Glutamatergic neuron (in vitro differentiated cells): ENCODE results near the gene GARIN5B. TPM values are rescaled to one million over a fixed set of nuclear protein-coding genes. Genes with fewer than 3 reads are reported as not detected.
"Not testable (repeated sequence)": the region's sequence is repeated elsewhere in the genome, so short reads cannot be mapped to it uniquely, and the experiment has no call there.

Source experiments
- DNase-seq: peaks from one replicate; pipeline ENCODE4 v3.0.0; 2022
- H3K27ac Mint-ChIP-seq: one replicate; pipeline ENCODE4 v1.8.0; 2020; ENCODE audit warnings: mild to moderate bottlenecking, mixed read lengths, inconsistent platforms; ENCODE audit not compliant: unreplicated experiment
- H3K27me3 Mint-ChIP-seq: one replicate; pipeline ENCODE4 v1.8.0; 2020; ENCODE audit warnings: mild to moderate bottlenecking, moderate library complexity, mixed read lengths, inconsistent platforms; ENCODE audit not compliant: unreplicated experiment
- H3K36me3 Mint-ChIP-seq: one replicate; pipeline ENCODE4 v1.8.0; 2020; ENCODE audit warnings: mild to moderate bottlenecking, mixed read lengths, inconsistent platforms; ENCODE audit not compliant: unreplicated experiment
- H3K4me1 Mint-ChIP-seq: one replicate; pipeline ENCODE4 v1.8.0; 2020; ENCODE audit warnings: mild to moderate bottlenecking, low read depth, mixed read lengths, inconsistent platforms; ENCODE audit not compliant: unreplicated experiment
- H3K4me3 Mint-ChIP-seq: one replicate; pipeline ENCODE4 v1.8.0; 2020; ENCODE audit warnings: mild to moderate bottlenecking, mixed read lengths, inconsistent platforms; ENCODE audit not compliant: unreplicated experiment
- H3K9me3 Mint-ChIP-seq: one replicate; pipeline ENCODE4 v1.8.0; 2020; ENCODE audit warnings: mild to moderate bottlenecking, moderate library complexity, mixed read lengths, inconsistent platforms; ENCODE audit not compliant: unreplicated experiment
- CTCF ChIP-seq: fragments of 200-600 bp; sonication (generic); IDR thresholded peaks from one replicate; pipeline ENCODE4 v1.5.0; 2021; ENCODE audit not compliant: partially characterized antibody, unreplicated experiment
- total RNA-seq: library from RNA; stranded (reverse); fragmentation: NEBNext Ultra II Directional; extraction: Animal tissue kit (Norgen Biotek cat#: 25700); gene quantifications from one replicate; pipeline ENCODE4 v1.2.1, GENCODE V29; 2021; ENCODE audit not compliant: unreplicated experiment

The GARIN5B gene
- total RNA-seq, 1 donor from 2014 or later = 0.17 TPM

DNA sequence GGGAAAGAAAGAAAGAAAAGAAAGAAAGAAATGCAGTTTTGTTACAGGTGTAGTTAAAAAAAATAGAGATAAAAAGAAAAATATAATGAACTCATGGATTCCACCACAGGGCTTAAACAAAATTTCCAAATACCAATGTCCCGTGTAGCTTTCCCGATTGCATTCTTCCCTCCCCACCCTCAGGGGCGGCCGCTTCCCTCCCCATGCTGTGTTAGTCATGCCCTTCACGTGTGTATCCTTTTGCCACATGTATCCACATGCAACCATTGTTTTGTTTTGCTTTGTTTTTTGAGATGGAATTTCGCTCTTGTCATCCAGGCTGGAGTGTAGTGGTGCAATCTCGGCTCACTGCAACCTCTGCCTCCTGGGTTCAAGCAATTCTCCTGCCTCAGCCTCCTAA lies 27.0 kb downstream of the GARIN5B start:
- Mint-ChIP-seq H3K4me3 (no peak overlapping the region), H3K27ac (peak overlapping the region; percentile 52), H3K4me1 (peaks cover 5% of the 10 kb centered on the region), H3K27me3 (peaks cover 16% of the 10 kb centered on the region), H3K36me3 (peaks cover 3% of the 10 kb centered on the region), H3K9me3 (peaks cover 14% of the 10 kb centered on the region)
- no peak for TF ChIP-seq CTCF
- DNase-seq = no peak

- H3K9me3 Mint-ChIP-seq = peaks cover 11% of the 10 kb centered on the region
- H3K4me1 Mint-ChIP-seq = peaks cover 5% of the 10 kb centered on the region
- H3K36me3 Mint-ChIP-seq = no peaks in the 10 kb centered on the region
- no peak for TF ChIP-seq CTCF
- no peak overlapping the region for H3K4me3 Mint-ChIP-seq
- H3K27me3 Mint-ChIP-seq = peaks cover 11% of the 10 kb centered on the region
- H3K27ac Mint-ChIP-seq = no peak overlapping the region
- no peak for DNase-seq
Observed at GRCh38 chr19:55333870-55334269, 29.2 kb downstream of the GARIN5B start.

DNA sequence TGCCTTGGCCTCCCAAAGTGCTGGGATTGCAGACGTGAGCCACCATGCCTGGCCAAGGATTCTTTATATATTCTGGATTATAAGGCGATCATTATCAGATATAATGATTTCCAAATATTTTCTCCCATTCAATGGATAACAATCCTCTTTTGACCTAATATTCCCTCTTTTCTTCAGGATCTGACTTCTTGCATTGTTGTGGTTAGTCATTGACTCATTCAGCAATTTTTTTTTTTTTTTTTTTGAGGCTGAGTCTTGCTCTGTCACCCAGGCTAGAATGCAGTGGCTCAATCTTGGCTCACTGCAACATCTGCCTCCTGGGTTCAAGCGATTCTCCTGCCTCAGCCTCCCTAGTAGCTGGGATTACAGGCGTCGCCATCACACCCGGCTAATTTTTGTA lies 33.3 kb downstream of the GARIN5B start:
- H3K36me3 Mint-ChIP-seq, H3K27ac Mint-ChIP-seq, DNase-seq, H3K9me3 Mint-ChIP-seq, H3K4me3 Mint-ChIP-seq, H3K4me1 Mint-ChIP-seq, H3K27me3 Mint-ChIP-seq: not testable (repeated sequence)

DNA sequence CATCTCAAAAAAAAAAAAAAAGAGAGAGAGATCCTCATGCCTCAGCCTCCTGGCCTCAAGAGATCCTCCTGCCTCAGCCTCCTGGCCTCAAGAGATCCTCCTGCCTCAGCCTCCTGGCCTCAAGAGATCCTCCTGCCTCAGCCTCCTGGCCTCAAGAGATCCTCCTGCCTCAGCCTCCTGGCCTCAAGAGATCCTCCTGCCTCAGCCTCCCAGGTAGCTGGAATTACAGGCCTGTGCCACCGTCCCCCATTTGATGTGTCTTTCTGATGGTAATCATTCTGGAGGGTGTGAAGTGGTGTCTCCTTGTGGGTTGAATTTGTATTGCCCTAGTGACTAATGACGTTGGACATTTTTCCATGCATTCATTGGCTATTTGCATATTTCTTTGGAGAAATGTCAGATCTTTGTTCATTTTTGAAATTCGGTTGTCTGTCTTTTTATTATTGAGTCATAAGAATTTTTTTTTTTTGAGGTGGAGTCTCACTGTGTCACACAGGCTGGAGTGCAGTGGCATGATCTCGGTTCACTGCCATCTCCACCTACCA lies 34.2 kb downstream of the GARIN5B start:
- not testable (repeated sequence) for H3K27me3 Mint-ChIP-seq, H3K9me3 Mint-ChIP-seq, DNase-seq, H3K4me3 Mint-ChIP-seq, H3K4me1 Mint-ChIP-seq, H3K27ac Mint-ChIP-seq, H3K36me3 Mint-ChIP-seq

- no peak for DNase-seq
- Mint-ChIP-seq H3K27me3 (peaks cover 11% of the 10 kb centered on the region), H3K27ac (no peak within 1 kb of the TSS), H3K36me3 (no peaks in the 10 kb centered on the region), H3K9me3 (peaks cover 13% of the 10 kb centered on the region), H3K4me3 (no peak within 1 kb of the TSS), H3K4me1 (no peaks in the 10 kb centered on the region)
- TF ChIP-seq CTCF = no peak
Observed at GRCh38 chr19:55325172-55325571, 37.9 kb downstream of the GARIN5B start, which contains the start of gene TMEM150B. TMEM150B (minus strand) TSS chr19:55325341; CDS start chr19:55321036, 4,305 bp downstream.

GRCh38 chr19:55324662-55325061 lies 38.4 kb downstream of the GARIN5B start:
- Mint-ChIP-seq H3K9me3 (peaks cover 13% of the 10 kb centered on the region), H3K36me3 (no peaks in the 10 kb centered on the region), H3K27me3 (peaks cover 13% of the 10 kb centered on the region), H3K4me3 (no peak overlapping the region), H3K27ac (no peak overlapping the region), H3K4me1 (no peaks in the 10 kb centered on the region)
- no peak for TF ChIP-seq CTCF
- no peak for DNase-seq
